ENCODE results near the gene GHR. TPM values are rescaled to one million over a fixed set of nuclear protein-coding genes. Genes with fewer than 3 reads are reported as not detected.

GHR gene
- total RNA-seq, 4 donors from 2014 or later, result 2.0 to 6.0 (median 3.8) TPM

DNA sequence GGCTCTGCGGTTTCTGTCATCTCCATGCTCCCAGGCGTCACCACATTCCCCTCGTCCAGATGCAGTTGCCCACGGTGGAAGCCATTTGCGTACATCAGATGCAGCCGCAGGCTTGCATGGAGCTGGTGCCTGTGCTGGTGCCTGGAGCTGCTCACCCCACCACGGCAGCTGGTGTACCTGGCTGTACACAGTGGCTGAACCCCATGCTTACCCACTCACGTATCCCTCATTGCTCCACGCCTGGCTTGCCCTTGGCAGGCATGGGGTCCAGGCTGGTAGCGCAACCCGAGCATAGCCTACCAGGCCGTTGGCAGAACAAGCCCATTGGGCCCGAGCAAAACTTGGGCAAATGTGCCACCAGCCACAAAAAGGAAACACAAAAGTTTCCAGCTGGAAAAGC lies 159.5 kb downstream of the GHR start:
- DNase-seq, result no peak
- WGBS, 2 donors, result 90 to 97% methylated on average over 8 to 13 of the region's 13 CpGs

DNA sequence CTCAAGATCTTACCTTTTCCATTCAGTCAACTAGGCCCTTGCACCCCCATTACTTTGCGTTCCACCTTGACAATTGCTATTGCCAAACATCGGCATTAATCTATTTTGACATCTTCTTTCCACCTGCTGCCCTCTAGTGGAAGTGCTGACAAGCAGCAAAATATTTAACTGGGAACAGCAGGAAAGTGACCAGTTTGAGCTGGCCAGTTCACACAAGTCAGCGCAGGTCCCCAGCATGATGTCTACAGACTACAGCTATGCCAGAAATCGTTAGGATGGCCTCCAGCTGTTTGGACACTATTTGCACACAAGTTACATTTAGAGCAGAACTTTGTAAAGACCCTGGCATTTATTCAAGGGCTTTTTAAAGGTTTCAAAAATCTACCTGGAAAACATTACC lies 160.1 kb downstream of the GHR start:
- DNase-seq, result no peak
- Histone ChIP-seq H3K27ac (no peak overlapping the region), H3K9me3 (no peaks in the 10 kb centered on the region), H3K4me3 (no peak overlapping the region), H3K4me1 (peaks cover 0 to 36% (median 12%) of the 10 kb centered on the region in 3 donors), H3K36me3 (no peaks in the 10 kb centered on the region), H3K27me3 (no peaks in the 10 kb centered on the region)
- intact Hi-C loops (cut with DNase I), result loop anchor here (10.0 kb wide), 1 partner anchor 301 kb away; no protein-coding TSS in a partner anchor
- 5 to 7% methylated on average over 4 of the region's 4 CpGs for WGBS, 2 donors
- TF ChIP-seq, protein P1, sequence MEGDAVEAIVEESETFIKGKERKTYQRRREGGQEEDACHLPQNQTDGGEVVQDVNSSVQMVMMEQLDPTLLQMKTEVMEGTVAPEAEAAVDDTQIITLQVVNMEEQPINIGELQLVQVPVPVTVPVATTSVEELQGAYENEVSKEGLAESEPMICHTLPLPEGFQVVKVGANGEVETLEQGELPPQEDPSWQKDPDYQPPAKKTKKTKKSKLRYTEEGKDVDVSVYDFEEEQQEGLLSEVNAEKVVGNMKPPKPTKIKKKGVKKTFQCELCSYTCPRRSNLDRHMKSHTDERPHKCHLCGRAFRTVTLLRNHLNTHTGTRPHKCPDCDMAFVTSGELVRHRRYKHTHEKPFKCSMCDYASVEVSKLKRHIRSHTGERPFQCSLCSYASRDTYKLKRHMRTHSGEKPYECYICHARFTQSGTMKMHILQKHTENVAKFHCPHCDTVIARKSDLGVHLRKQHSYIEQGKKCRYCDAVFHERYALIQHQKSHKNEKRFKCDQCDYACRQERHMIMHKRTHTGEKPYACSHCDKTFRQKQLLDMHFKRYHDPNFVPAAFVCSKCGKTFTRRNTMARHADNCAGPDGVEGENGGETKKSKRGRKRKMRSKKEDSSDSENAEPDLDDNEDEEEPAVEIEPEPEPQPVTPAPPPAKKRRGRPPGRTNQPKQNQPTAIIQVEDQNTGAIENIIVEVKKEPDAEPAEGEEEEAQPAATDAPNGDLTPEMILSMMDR (IDR thresholded peaks at IDR 0.05), result peak; percentile 66 to 85 (median 77)
- TF ChIP-seq POLR2A (IDR thresholded peaks at IDR 0.05), result no peak

More for the DNA sequence above, 159.5 kb downstream of the GHR start:
- Histone ChIP-seq H3K4me1 (peaks cover 0 to 31% (median 12%) of the 10 kb centered on the region in 3 donors), H3K27me3 (no peaks in the 10 kb centered on the region), H3K36me3 (no peaks in the 10 kb centered on the region), H3K27ac (no peak overlapping the region), H3K4me3 (no peak overlapping the region), H3K9me3 (no peaks in the 10 kb centered on the region)
- no peak for TF ChIP-seq POLR2A (IDR thresholded peaks at IDR 0.05)
- TF ChIP-seq, protein P1 (IDR thresholded peaks at IDR 0.05), result no peak
- intact Hi-C loops (cut with DNase I), result loop anchor here (10.0 kb wide), 1 partner anchor 302 kb away; no protein-coding TSS in a partner anchor

DNA sequence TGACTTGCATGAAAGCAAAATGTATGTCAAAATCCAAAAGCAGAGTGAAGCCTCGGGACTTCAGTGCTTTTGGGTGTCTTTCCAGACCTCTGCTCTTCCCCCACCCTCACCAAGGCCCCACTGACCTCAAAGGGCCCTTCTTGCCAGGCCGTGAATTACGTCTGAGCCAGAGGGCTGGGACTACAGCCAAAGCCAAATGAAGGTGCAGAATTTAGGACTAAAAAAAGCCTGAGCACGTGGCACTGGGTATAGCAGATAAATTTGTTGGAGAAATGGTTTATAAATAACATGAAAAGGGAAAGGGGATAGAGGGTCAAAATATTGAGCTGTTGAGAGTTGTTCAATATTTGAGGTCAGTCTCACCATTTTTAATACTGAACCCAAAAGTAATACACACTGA lies 163.4 kb downstream of the GHR start:
- 2 to 22% methylated on average over 4 of the region's 4 CpGs for WGBS, 2 donors
- Histone ChIP-seq H3K27ac (peak overlapping the region in 1 of 4 donors; percentile 46), H3K9me3 (no peaks in the 10 kb centered on the region), H3K36me3 (no peaks in the 10 kb centered on the region), H3K4me3 (no peak overlapping the region), H3K27me3 (no peaks in the 10 kb centered on the region), H3K4me1 (peaks cover 8 to 55% (median 22%) of the 10 kb centered on the region in 3 donors)
- TF ChIP-seq, protein P1 (IDR thresholded peaks at IDR 0.05), result no peak
- no peak for TF ChIP-seq POLR2A (IDR thresholded peaks at IDR 0.05)
- no peak for DNase-seq
- intact Hi-C loops (cut with DNase I), result loop anchor here (10.0 kb wide), 1 partner anchor 298 kb away; no protein-coding TSS in a partner anchor

DNA sequence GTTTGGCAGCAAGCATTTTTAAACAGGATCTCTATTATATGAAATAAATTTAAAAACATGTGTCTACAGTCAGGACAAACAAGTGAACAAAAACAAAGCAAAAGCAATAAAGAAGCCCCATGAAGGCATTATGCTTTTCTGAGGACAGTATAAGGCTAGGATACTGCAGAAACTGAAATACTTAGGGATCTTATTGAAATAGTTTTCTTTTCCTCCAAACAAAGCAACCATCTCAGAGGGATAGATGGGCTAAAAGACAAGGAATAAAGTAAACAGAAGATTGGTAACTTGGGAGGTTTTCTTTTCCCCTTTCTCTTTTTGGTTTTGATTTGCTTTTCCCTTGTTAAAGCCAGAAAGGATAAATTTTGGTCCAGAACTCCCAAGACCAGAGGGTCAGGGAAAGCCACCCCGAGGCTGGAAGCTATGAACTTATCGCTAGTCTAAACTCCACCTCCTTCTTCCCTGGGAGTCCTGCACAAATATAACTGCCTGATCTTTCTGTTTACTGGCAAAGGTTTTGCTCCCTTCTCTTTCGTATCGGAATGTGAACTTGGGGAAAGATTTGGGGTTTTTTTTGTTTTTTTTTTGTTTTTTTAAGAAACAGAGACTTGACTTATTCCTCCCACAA lies 164.0 kb downstream of the GHR start:
- Histone ChIP-seq H3K9me3 (no peaks in the 10 kb centered on the region), H3K27me3 (no peaks in the 10 kb centered on the region), H3K27ac (peak overlapping the region in 2 of 4 donors; percentile 11 to 46), H3K36me3 (no peaks in the 10 kb centered on the region), H3K4me3 (peak overlapping the region in 1 of 4 donors; percentile 4), H3K4me1 (peaks cover 8 to 58% (median 22%) of the 10 kb centered on the region in 3 donors)
- DNase-seq, result no peak
- intact Hi-C loops (cut with DNase I), result loop anchor here (10.0 kb wide), 1 partner anchor 298 kb away; no protein-coding TSS in a partner anchor
- WGBS, 2 donors, result 29 to 55% methylated on average over 4 of the region's 4 CpGs
- no peak for TF ChIP-seq POLR2A (IDR thresholded peaks at IDR 0.05)
- TF ChIP-seq, protein P1 (IDR thresholded peaks at IDR 0.05), result no peak

DNA sequence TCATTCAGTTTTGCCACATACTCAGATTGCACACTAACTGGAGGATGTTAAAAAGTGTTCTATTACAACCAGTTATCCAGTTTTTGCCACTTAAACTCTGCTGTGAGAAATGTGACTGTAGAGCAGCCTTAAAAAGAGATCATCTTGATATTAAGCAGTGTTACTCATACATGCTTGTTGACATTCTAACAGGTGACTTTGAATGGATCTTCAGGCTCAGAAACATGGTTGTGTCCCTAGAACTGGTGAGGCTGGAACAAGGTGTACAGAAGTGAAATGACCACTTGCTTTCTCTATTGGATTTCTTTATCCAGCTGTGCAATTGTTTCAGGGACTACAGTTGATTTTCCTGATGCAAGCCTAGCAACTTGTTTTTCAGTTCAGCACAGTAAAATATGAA lies 167.3 kb downstream of the GHR start:
- Histone ChIP-seq H3K27me3 (no peaks in the 10 kb centered on the region), H3K27ac (peak overlapping the region in 2 of 4 donors; percentile 26 to 52), H3K9me3 (no peaks in the 10 kb centered on the region), H3K4me3 (peak overlapping the region in 1 of 4 donors; percentile 13), H3K36me3 (no peaks in the 10 kb centered on the region), H3K4me1 (peaks cover 8 to 44% (median 17%) of the 10 kb centered on the region in 3 donors)
- no peak for DNase-seq
- no peak for TF ChIP-seq POLR2A (IDR thresholded peaks at IDR 0.05)
- TF ChIP-seq, protein P1 (IDR thresholded peaks at IDR 0.05), result no peak
- intact Hi-C loops (cut with DNase I), result no loop called here
